ENCODE measurements around the gene ISOC2. TPM values are rescaled to one million over a fixed set of nuclear protein-coding genes. Genes with fewer than 3 reads are reported as not detected.
"Not testable (repeated sequence)": the region's sequence is repeated elsewhere in the genome, so short reads cannot be mapped to it uniquely, and the experiment has no call there.

The ISOC2 gene
- total RNA-seq, 1 donor from 2014 or later: 58.7 TPM

- no peak for DNase-seq (ENCODE audit: low read depth)
- H3K4me3 ChIP-seq (ENCODE audit: low read depth, low read length): no peak overlapping the region
- no peak for TF ChIP-seq CTCF (conservative IDR thresholded peaks at IDR 0.05; ENCODE audit: low read depth, low read length)
Observed at GRCh38 chr19:55449469-55449868, 12.0 kb downstream of the ISOC2 start.

GRCh38 chr19:55448175-55448490 is 13.3 kb downstream of the ISOC2 start:
- not testable (repeated sequence) for H3K4me3 ChIP-seq (ENCODE audit: low read depth, low read length); DNase-seq (ENCODE audit: low read depth)

- H3K4me3 ChIP-seq (ENCODE audit: low read depth, low read length): no peak overlapping the region
- no peak for DNase-seq (ENCODE audit: low read depth)
- TF ChIP-seq CTCF (conservative IDR thresholded peaks at IDR 0.05; ENCODE audit: low read depth, low read length): no peak
Observed at GRCh38 chr19:55447421-55448174, 13.8 kb downstream of the ISOC2 start.

- no peak for DNase-seq (ENCODE audit: low read depth)
- no peak for TF ChIP-seq CTCF (conservative IDR thresholded peaks at IDR 0.05; ENCODE audit: low read depth, low read length)
- no peak overlapping the region for H3K4me3 ChIP-seq (ENCODE audit: low read depth, low read length)
Observed at GRCh38 chr19:55446060-55446459, 15.4 kb downstream of the ISOC2 start.

GRCh38 chr19:55444646-55445045 is 16.8 kb downstream of the ISOC2 start:
- no peak for DNase-seq (ENCODE audit: low read depth)
- no peak for TF ChIP-seq CTCF (conservative IDR thresholded peaks at IDR 0.05; ENCODE audit: low read depth, low read length)
- H3K4me3 ChIP-seq (ENCODE audit: low read depth, low read length): no peak overlapping the region

- H3K4me3 ChIP-seq (ENCODE audit: low read depth, low read length): no peak overlapping the region
- TF ChIP-seq CTCF (conservative IDR thresholded peaks at IDR 0.05; ENCODE audit: low read depth, low read length): no peak
- no peak for DNase-seq (ENCODE audit: low read depth)
Observed at GRCh38 chr19:55443824-55444480, 17.5 kb downstream of the ISOC2 start.

GRCh38 chr19:55443045-55443823 is 18.2 kb downstream of the ISOC2 start, which contains the start of gene SHISA7:
TSS of gene SHISA7 (minus strand) at chr19:55443300. CDS start at chr19:55442863, 437 bp downstream.
- no peak for TF ChIP-seq CTCF (conservative IDR thresholded peaks at IDR 0.05; ENCODE audit: low read depth, low read length)
- H3K4me3 ChIP-seq (ENCODE audit: low read depth, low read length): no peak within 1 kb of the TSS
- DNase-seq (ENCODE audit: low read depth): no peak
